OCI-LY1 (cell line): Measurements from ENCODE around the gene FAM111A.
A peak's percentile ranks its signal among the peaks of the same experiment; 100 is the strongest.

Source experiments
- CTCF ChIP-seq: fragments of 200-600 bp; sonication (generic), shearing (Covaris generic); IDR thresholded peaks from 2 replicates; pipeline ENCODE4 v1.5.1; 2017; ENCODE audit warnings: mild to moderate bottlenecking, antibody characterized with exemption, low read length, moderate library complexity, mixed read lengths
- EZH2 ChIP-seq: fragments of 200-600 bp; sonication (generic), shearing (Covaris generic); IDR thresholded peaks from 2 replicates; pipeline ENCODE4 v1.8.0; 2017; ENCODE audit warnings: borderline replicate concordance, mixed run types, mild to moderate bottlenecking, antibody characterized with exemption, low read length, moderate library complexity, mixed read lengths

GRCh38 chr11:59171508-59172322 is 29.1 kb downstream of the FAM111A start, which contains the start of gene DTX4:
- TF ChIP-seq EZH2 (no peak), CTCF (peak; percentile 74)
